Calu3 (cell line): ENCODE measurements around the gene LILRB3. TPM values are rescaled to one million over a fixed set of nuclear protein-coding genes. Genes with fewer than 3 reads are reported as not detected.
"Not testable (repeated sequence)": the region's sequence is repeated elsewhere in the genome, so short reads cannot be mapped to it uniquely, and the experiment has no call there.

Experiments
- BruUV-seq: library from RNA; stranded (reverse); fragments of 400-500 nt; replicated peaks from 2 replicates; lab custom pipeline; 2021; lab: Mats Ljungman, UMichigan
- CTCF ChIA-PET: fragments of 300-600 bp; sonication (Branson Sonifier 250); formaldehyde crosslinking; loops from one replicate; lab custom pipeline; 2022; ENCODE audit warnings: antibody characterized with exemption; lab: Charles Lee
- DNase-seq: peaks from one replicate; pipeline ENCODE4 v3.0.0; 2022
- H3K27ac Mint-ChIP-seq: one replicate; pipeline ENCODE4 v1.8.0; 2022; ENCODE audit warnings: mixed read lengths; ENCODE audit not compliant: unreplicated experiment
- H3K27me3 Mint-ChIP-seq: one replicate; pipeline ENCODE4 v1.8.0; 2022; ENCODE audit warnings: mixed read lengths; ENCODE audit not compliant: unreplicated experiment
- H3K36me3 Mint-ChIP-seq: one replicate; pipeline ENCODE4 v1.8.0; 2022; ENCODE audit warnings: mild to moderate bottlenecking, moderate library complexity, mixed read lengths; ENCODE audit not compliant: insufficient read depth, unreplicated experiment
- H3K4me1 Mint-ChIP-seq: one replicate; pipeline ENCODE4 v1.8.0; 2022; ENCODE audit warnings: mild to moderate bottlenecking, low read depth, mixed read lengths; ENCODE audit not compliant: unreplicated experiment
- H3K4me3 Mint-ChIP-seq: one replicate; pipeline ENCODE4 v1.8.0; 2022; ENCODE audit warnings: mild to moderate bottlenecking, low read depth, moderate library complexity, mixed read lengths; ENCODE audit not compliant: unreplicated experiment
- H3K9me3 Mint-ChIP-seq: one replicate; pipeline ENCODE4 v1.8.0; 2022; ENCODE audit warnings: low read depth, mixed read lengths; ENCODE audit not compliant: unreplicated experiment
- CTCF ChIP-seq: fragments of 200-600 bp; IDR thresholded peaks from one replicate; pipeline ENCODE4 v1.8.0; 2022; ENCODE audit warnings: antibody characterized with exemption; ENCODE audit not compliant: unreplicated experiment
- intact Hi-C: fragments of 100-400 bp; cut with micrococcal nuclease; formaldehyde crosslinking; loops from one replicate; pipeline ENCODE4 v1.10.0; 2022; ENCODE audit not compliant: unreplicated experiment
- total RNA-seq: library from RNA; stranded (reverse); gene quantifications from 2 replicates; pipeline ENCODE4 v1.2.3, GENCODE V29; 2022

LILRB3 gene
- total RNA-seq, 1 experiment from 2014 or later, result not detected

- Mint-ChIP-seq H3K4me1 (peaks cover 9% of the 10 kb centered on the region), H3K36me3 (no peaks in the 10 kb centered on the region), H3K9me3 (no peaks in the 10 kb centered on the region), H3K4me3 (no peak overlapping the region), H3K27ac (no peak overlapping the region), H3K27me3 (peaks cover 59% of the 10 kb centered on the region)
- intact Hi-C loops, result loop anchor here (2.0 kb wide), 1 partner anchor 23 kb away; the partner anchor contains the start of gene LILRB3
- no TSS peak for BruUV-seq
- DNase-seq, result no peak
- no peak for TF ChIP-seq CTCF
- CTCF ChIA-PET, result interaction anchor here (0.6 kb wide), 1 partner anchor 11 kb away, joined by 3 read pairs; the partner anchor contains the start of gene LILRB5
Observed at GRCh38 chr19:54245936-54246335, 23.1 kb upstream of the LILRB3 start.

- H3K4me1 Mint-ChIP-seq, H3K4me3 Mint-ChIP-seq, H3K27ac Mint-ChIP-seq, DNase-seq, CTCF ChIA-PET, BruUV-seq, H3K9me3 Mint-ChIP-seq, intact Hi-C loops, H3K36me3 Mint-ChIP-seq: not testable (repeated sequence)
- H3K27me3 Mint-ChIP-seq, result peaks cover 52% of the 10 kb centered on the region
Observed at GRCh38 chr19:54243809-54244208, 21.0 kb upstream of the LILRB3 start.

- H3K4me3 Mint-ChIP-seq, CTCF ChIA-PET, H3K4me1 Mint-ChIP-seq, H3K36me3 Mint-ChIP-seq, H3K9me3 Mint-ChIP-seq, DNase-seq, H3K27ac Mint-ChIP-seq, BruUV-seq, intact Hi-C loops: not testable (repeated sequence)
- peaks cover 52% of the 10 kb centered on the region for H3K27me3 Mint-ChIP-seq
Observed at GRCh38 chr19:54242646-54243045, 19.8 kb upstream of the LILRB3 start, which contains the start of gene LILRA6. TSS of gene LILRA6 (minus strand) at chr19:54242790.

GRCh38 chr19:54242234-54242633 lies 19.4 kb upstream of the LILRB3 start:
- DNase-seq, H3K27ac Mint-ChIP-seq, H3K4me3 Mint-ChIP-seq, H3K4me1 Mint-ChIP-seq, intact Hi-C loops, BruUV-seq, CTCF ChIA-PET, H3K9me3 Mint-ChIP-seq, H3K36me3 Mint-ChIP-seq: not testable (repeated sequence)
- peaks cover 52% of the 10 kb centered on the region for H3K27me3 Mint-ChIP-seq

- CTCF ChIA-PET, H3K36me3 Mint-ChIP-seq, H3K4me1 Mint-ChIP-seq, H3K27ac Mint-ChIP-seq, intact Hi-C loops, H3K4me3 Mint-ChIP-seq, H3K9me3 Mint-ChIP-seq, DNase-seq, BruUV-seq: not testable (repeated sequence)
- H3K27me3 Mint-ChIP-seq, result peaks cover 65% of the 10 kb centered on the region
Observed at GRCh38 chr19:54240372-54241336, 17.8 kb upstream of the LILRB3 start.

- H3K36me3 Mint-ChIP-seq, H3K4me1 Mint-ChIP-seq, BruUV-seq, H3K27ac Mint-ChIP-seq, DNase-seq, H3K4me3 Mint-ChIP-seq, intact Hi-C loops, H3K9me3 Mint-ChIP-seq: not testable (repeated sequence)
- peaks cover 66% of the 10 kb centered on the region for H3K27me3 Mint-ChIP-seq
- CTCF ChIA-PET, result interaction anchor here (0.6 kb wide), 1 partner anchor 34 kb away, joined by 3 read pairs; no protein-coding TSS in a partner anchor
Observed at GRCh38 chr19:54239491-54240371, 16.9 kb upstream of the LILRB3 start.
